ENCODE results near the gene TBC1D10A. TPM values are rescaled to one million over a fixed set of nuclear protein-coding genes. Genes with fewer than 3 reads are reported as not detected.

TBC1D10A gene
- 8.7 to 10.6 TPM (median 9.7 TPM) in 5 replicates for total RNA-seq (2022; extraction: Qiagen RNA extraction)

GRCh38 chr22:30326706-30327362 lies at the start of gene TBC1D10A:
TBC1D10A (minus strand) TSS chr22:30326941; CDS start chr22:30326881, 60 bp downstream.

GRCh38 chr22:30356449-30357235 lies 29.9 kb upstream of the TBC1D10A start, which contains the start of the genes CCDC157 and SF3A1:
CCDC157 (plus strand) TSS chr22:30357007; CDS start chr22:30366001, 8,994 bp downstream.
SF3A1 (minus strand) TSS chr22:30356894; CDS start chr22:30356792, 102 bp downstream.

GRCh38 chr22:30289141-30289979 lies 37.4 kb downstream of the TBC1D10A start, which contains the start of gene CASTOR1:
CASTOR1 (minus strand) TSS chr22:30289505; CDS start chr22:30289497, 8 bp downstream.

GRCh38 chr22:30266445-30267381 lies 60.0 kb downstream of the TBC1D10A start, which contains the start of gene OSM:
OSM (minus strand) TSS chr22:30266851; CDS start chr22:30266799, 52 bp downstream.

GRCh38 chr22:30245985-30246813 lies 80.5 kb downstream of the TBC1D10A start, which contains the start of gene LIF:
LIF (minus strand) TSS chr22:30246759; CDS start chr22:30246695, 64 bp downstream.

Other genes with a start within 250 kb of the TBC1D10A start
- gene HORMAD2, start 246.5 kb downstream of the TBC1D10A start, total RNA-seq (2022; extraction: Qiagen RNA extraction) = not detected in 5 replicates
- gene LIF, start 80.2 kb downstream of the TBC1D10A start, total RNA-seq (2022; extraction: Qiagen RNA extraction) = 21.0 to 32.4 TPM (median 28.2 TPM) in 5 replicates
- gene OSM, start 60.1 kb downstream of the TBC1D10A start, total RNA-seq (2022; extraction: Qiagen RNA extraction) = not detected in 5 replicates
- gene CASTOR1, start 37.4 kb downstream of the TBC1D10A start, total RNA-seq (2022; extraction: Qiagen RNA extraction) = 3.1 to 9.0 TPM (median 6.6 TPM) in 5 replicates
- 36.4 to 69.1 TPM (median 61.6 TPM) in 5 replicates for gene SF3A1, start 30.0 kb upstream of the TBC1D10A start, total RNA-seq (2022; extraction: Qiagen RNA extraction)
- gene CCDC157, start 30.1 kb upstream of the TBC1D10A start, total RNA-seq (2022; extraction: Qiagen RNA extraction) = 2.6 to 3.2 TPM (median 2.9 TPM) in 5 replicates
- gene RNF215, start 60.5 kb upstream of the TBC1D10A start, total RNA-seq (2022; extraction: Qiagen RNA extraction) = 15.7 to 23.4 TPM (median 20.2 TPM) in 5 replicates
- gene SEC14L2, start 70.1 kb upstream of the TBC1D10A start, total RNA-seq (2022; extraction: Qiagen RNA extraction) = 68.1 to 112 TPM (median 83.1 TPM) in 5 replicates
- 65.6 to 72.5 TPM (median 68.0 TPM) in 5 replicates for gene MTFP1, start 98.8 kb upstream of the TBC1D10A start, total RNA-seq (2022; extraction: Qiagen RNA extraction)
- gene SEC14L3, start 145.1 kb upstream of the TBC1D10A start, total RNA-seq (2022; extraction: Qiagen RNA extraction) = not detected in 5 replicates
- 4.4 to 5.8 TPM (median 4.9 TPM) in 5 replicates for gene SEC14L4, start 178.8 kb upstream of the TBC1D10A start, total RNA-seq (2022; extraction: Qiagen RNA extraction)
- gene SEC14L6, start 219.8 kb upstream of the TBC1D10A start, total RNA-seq (2022; extraction: Qiagen RNA extraction) = not detected in 5 replicates
- gene GAL3ST1, start 247.7 kb upstream of the TBC1D10A start, total RNA-seq (2022; extraction: Qiagen RNA extraction) = 7.8 to 12.2 TPM (median 10.9 TPM) in 5 replicates

All from A549 treated with AZD2906 at 1 μM for 4 hours (cell line).